ENCODE data around the gene CLDN15.
"Not testable (repeated sequence)": the region's sequence is repeated elsewhere in the genome, so short reads cannot be mapped to it uniquely, and the experiment has no call there.

The CLDN15 gene

DNA sequence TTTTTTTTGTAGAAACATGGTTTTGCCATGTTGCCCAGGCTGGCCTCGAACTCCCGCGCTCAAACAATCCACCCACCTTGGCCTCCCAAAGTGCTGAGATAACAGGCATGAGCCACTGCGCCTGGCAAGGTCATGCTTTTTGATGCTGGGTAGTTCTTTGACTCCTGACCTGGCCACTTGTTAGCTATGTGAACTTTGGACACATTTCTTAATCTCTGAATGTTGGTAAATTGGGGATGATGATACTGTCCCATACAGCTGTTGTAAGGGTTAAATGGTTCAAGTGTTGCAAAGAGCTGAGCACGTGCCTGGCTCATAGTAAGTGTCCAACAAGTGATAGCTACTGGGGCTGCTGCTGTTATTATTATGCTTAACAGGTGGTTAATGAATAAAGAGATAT, 17.3 kb downstream of the CLDN15 start:
- DNase-seq, result no peak

DNA sequence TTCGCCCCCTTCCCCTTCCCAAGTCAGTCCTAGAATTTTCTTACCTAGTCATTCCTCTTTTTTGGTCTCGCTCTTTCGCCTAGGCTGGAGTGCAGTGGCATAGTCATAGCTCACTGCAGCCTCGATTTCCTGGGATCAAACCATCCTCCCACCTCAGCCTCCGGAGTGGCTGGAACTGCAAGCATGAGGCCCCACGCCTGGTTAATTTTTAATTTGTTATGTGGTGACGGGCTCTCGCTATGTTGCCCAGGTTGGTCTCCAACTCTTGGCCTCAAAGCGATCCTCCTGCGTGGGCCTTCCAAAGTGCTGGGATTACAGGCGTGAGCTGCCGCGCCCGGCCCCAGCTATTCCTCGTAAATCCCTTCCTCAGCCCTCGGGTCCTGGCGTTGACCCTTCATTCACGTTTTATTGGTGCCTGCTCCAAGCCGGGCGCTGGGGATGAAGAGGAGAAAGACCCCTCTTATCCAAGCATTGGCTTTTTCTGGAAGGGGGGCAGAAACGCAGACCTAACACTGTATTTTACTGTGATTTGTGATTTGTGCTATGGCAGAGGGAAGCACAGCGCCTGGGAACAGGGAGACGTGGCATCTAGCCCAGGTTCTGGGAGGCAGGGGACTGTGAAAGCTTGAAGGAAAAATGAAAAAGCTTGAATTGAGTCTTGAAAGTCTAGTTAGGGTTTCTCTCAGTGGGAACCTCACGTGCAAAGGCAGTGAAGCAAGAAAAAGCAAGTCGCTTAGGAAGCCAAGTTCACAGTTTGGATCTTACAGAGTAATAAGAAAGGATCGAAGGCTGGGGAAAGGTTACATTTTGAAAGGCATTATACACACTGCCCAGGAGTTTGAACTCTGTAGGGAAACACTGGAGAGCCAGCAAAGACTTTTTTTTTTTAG, 19.1 kb downstream of the CLDN15 start:
- DNase-seq, result no peak

DNA sequence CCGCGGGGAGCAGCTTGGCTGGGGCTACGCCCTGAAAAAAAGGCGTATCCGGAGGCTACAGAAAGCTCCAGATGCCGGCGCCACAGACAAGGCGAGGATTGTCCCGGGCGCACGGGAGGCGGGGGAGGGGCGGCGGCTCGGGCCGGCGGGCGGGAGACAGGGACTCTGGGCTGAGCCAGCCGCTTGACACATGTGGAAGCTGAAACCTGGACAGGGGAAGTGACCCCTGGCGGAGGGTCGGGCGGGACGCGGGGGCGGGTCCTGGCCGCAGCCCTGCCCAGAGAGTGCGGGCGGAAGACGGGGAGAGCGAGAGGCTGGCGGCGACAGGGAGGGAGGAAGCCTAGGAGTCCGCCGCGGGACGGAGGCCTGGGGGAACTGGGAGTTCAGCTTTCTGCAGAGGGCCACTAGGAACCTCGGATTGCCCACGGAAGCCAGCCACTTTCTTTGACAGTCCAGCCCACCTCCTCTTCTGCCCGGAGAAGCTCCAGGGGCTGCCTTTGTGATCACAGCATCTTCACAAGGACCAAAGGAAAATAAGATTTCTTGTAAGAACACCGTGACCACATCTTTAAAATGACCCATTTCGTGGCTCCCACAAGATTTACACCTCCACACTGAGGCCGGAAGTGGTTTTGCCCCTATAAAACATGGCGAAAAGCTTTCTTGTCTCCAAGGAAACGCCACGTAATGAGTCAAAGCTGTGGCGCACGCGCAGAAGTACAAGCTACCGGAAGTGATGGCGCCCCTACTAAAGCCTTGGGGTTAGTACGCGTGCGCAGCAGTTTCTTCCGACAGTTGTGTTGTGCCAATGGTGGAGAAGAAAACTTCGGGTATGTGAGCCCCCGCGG, 20.0 kb downstream of the CLDN15 start, which contains the start of the genes PLOD3 and ZNHIT1:
PLOD3 (minus strand) TSS at position 194 of the 848 bp plus-strand sequence. CDS start 307 bp downstream, outside the sequence.
ZNHIT1 (plus strand) TSS at position 778 of the 848 bp plus-strand sequence; CDS start at position 809, 31 bp downstream.
- peak; percentile 98 for DNase-seq

DNA sequence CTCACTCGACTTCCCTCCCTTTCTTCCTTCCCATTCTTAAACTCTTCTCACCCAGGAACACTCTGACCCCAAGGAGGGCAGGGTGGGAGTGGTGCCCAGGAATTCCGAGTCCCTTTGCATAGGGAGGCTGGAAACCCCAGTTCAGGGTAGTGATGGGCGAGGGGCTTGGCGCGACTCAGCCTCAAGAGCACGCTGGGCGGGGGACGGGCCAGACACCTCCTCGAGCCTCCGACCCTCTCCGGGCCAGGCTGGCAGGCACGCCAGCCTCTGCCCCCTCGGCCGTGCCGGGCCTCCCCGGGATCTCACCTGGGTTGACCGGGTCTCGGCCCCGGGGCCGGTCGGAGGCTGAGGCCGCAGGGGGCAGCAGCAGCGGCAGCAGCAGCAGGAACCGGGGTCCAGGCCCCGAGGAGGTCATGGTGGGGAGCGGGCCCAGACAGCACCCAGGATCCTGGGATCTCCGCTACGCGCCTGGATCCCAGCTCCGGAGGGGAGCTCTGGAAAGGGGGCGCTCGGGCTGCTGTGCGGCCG, 20.7 kb downstream of the CLDN15 start:
- peak; percentile 16 for DNase-seq

DNA sequence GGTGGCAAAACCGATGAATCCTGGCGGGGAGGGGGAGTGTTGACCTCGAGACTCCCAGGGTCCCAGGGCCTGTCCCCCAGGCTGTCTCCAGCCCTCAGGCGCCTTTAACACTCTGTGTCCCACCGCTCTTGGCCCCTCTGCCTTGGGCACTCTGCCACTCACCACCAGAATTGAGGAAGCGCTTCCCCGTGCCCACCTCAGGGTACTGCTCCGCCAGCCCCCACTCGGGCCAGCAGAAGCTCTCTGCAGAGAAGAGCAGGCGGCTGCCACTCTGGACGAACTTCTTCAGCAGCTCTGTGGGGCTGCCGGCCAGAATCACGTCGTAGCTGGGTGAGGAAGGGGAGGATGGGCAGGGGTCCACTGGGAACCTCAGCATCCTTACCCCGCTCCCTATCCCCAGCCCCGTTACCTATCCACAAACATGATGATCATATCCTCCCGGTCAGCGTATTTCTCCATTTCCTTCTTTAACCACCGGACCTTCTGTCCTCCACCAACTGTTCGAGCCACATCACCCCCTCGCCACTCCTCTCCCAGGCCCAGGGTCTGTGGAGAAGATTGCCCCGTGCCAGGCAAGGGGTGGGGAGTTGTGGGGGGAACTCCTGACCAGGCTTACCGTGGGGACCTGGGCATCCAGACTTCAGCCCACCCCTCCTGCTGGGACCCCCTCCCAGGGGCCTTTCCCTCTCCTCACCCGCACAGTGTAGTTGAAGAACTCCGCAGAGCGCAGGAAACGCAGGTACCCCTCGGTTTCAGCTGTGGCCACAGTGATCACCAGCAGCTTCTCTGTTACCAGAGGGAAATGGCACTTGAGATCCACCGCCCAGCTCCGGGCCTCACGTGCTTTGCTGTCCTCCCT, 21.4 kb downstream of the CLDN15 start:
- no peak for DNase-seq

DNA sequence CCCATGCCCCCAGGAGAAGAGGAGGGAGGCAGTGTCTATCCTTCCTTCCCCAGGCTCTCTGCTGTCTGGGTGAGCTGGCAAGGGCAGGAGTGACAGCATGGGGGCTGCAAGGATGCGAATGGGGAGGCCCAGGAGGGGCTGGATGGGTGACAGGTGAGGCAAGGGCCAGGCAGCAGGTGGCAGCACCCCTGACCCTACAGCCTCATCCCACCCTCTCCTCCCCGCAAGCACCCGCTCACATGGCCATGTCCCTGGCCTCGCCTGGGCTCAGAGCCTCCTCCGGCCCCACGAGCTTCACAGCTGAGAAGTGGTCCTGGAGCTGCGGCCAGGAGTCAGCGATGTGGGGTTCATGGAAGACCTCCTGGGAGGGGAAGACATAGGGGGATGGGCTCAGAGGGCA, 25.6 kb downstream of the CLDN15 start:
- DNase-seq, result no peak

DNA sequence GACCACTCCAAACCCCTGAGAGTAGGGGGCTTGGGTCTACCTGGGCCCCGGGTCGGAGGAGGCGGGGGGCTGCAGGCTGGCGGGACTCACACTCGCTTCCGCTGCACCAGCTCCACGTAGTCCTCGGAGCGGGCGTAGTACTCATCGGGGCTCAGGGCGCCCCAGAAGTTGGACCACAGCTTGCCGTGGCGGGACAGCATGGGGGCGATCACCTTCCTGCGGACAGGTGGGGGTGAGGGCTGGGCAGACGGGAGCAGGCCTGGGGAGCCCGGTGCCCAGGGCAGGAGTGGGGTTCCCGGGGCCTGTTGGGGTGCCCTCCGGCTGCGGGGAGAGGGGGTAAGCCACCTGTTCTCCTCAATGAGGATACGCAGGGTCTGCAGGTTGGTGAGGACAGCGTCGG, 26.1 kb downstream of the CLDN15 start:
- DNase-seq, result no peak

DNA sequence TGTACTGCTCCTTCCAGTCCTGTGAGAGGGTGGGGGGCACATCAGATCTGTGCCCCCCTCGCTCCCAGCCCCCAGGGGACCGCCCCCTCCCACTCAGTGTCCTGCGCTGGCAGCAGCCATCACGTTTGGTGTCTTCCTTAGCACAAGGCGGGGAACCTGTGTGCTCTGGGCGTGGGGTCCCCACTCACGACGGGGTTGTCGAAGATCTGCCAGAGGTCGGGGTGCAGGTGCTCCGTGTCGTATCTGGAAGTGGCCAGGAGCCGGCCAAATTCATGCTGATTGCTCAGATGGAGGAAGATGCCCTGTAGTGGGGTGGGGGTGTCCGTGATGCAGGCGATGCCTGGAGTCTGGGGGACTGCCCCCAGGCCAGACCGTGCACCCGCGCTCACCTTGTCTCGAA, 27.5 kb downstream of the CLDN15 start:
- DNase-seq, result no peak

DNA sequence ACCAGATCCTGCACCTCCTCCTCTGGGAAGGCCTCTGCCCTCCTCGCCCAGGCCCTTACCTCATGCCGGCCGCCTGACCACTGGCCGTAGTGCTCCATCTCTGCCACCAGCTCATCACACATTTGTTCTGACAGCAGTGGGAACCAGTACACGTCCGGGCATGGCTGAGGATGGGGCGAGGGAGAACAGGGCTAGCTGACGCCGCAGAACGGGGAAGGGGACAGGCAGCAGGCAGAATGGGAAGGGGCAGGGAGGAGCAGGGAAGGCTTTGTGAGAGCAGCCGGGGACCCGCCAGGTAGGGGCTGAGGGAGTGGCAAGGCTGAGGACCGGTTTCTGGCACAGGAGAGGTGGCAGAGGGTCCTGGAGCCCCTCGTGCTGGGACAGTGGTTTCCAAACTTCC, 28.8 kb downstream of the CLDN15 start:
- DNase-seq, result no peak

DNA sequence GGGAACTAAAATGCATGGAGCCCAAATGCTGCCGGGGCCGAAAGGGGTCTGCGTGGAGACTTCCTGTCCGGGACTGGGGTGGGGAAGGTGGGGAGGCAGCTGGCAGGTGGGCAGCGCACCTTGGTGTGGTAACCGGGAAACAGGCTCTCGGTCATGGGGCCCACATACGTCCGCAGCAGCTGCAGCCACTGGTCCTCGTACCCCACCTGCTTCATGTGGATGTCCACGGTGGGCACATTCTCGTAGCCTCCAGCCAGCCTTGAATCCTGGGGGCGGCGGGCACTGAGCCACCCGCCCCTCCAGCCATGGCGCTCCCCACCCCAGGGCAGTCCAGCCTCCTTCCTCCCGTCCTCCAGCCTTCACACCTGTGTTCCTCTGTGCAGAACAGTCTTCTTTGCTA, 30.1 kb downstream of the CLDN15 start:
- DNase-seq, result no peak

DNA sequence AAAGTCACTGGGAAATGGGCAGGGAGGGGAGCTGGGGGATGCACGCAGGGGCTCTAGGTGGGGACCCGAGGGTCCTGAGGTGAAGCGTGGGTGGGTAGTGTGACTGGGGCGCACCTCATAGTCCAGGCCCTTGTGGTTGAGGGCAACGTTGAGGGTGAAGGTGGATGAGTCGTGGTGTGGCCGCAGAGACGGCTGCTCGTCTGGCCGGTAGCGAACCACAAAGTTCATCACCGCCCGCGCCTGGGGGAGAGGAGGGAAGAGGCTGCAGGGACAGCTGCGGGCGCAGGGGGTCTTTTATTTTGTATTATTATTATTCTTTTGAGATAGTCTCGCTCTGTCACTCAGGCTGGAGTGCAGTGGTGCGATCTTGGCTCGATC, 30.9 kb downstream of the CLDN15 start:
- DNase-seq, result no peak

DNA sequence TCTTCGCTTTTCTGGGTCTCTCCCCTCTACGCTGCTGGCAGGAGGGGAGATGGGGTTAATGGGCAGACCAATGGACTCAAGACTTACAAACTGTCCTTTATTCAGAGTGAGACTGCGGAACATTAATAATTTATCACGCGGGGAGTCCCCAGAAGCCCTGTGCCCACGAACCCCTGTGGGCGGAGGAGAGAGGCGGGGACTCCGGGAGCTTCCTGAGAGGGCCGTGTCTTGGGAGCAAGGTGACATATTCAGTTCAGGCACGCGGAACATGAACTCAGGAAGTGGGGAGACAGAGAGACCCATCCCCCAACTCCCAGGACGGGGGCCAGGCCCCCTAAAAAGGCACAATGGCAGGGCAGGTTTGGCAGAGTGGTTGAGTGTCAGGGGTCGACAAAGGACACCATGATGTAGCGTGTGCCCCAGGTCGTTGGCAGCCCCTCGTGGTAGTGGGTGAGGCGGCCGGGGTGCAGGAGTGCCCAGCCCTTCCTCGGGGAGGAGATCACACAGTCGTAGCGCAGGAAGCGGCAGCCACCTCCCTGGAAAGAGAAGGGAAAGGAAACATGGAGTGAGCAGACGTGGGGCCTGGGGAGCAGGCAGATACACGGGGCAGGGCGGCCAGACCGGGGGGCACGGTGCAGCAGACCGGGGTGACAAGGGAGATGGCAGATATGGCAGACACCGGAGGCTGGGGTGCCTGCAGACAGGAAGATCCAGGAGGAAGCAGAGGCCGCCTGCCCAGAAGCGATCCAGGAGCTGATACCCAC, 31.5 kb downstream of the CLDN15 start:
- DNase-seq, result no peak

DNA sequence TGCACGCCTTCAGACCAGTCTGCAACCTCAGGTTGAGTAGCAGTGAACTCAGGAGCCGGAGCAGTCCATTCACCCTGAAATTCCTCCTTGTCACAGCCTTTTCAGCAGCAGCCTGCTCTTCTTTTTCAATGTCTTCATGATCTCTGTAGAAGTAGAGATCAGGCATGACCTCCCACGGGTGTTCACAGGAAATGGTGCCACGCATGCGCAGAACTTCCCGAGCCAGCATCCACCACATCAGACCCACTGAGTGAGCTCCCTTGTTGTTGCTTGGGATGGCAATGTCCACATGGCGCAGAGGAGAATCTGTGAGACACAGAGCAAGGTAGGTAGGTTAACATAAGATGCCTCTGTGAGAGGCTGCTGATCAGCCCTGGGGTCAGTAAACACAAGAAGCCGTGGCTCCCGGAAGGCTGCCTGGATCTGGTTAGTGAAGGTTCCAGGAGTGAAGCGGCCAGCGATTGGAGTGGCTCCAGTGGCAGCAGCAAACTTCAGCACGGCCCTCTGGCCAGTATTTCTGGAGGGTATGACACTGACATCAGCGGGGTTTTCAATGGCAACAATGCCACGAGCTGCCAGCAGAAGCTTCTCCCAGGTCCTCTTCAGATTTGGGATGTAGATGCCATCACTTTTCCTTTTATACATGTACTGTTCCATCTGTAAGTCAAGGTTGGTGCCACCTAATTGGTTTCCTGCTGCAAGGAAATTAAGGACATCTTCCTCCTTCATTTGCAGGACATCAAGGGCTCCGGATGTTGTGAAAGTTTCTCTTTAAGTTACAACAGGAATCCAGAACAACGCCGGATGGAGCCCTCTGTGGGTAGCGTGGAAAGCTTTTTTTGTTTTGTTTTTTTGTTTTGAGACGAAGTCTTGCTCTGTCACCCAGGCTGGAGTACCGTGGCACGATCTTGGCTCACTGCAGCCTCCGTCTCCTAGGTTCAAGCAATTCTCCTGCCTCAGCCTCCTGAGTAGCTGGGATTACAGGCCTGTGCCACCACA, 33.6 kb downstream of the CLDN15 start:
- peak; percentile 34 for DNase-seq

DNA sequence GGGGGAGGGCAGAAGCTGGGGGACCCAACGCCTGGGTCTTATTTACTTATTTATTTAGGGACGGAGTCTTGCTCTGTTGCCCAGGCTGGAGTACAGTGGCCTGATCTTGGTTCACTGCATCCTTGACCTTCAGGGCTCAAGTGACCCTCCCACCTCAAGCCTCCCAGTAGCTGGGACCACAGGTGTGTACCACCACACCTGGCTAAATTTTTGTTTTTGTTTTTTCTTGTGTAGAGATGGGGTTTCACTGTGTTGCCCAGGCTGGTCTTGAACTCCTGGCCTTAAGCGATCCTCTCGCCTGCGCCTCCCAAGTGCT, 35.0 kb downstream of the CLDN15 start:
- no peak for DNase-seq

DNA sequence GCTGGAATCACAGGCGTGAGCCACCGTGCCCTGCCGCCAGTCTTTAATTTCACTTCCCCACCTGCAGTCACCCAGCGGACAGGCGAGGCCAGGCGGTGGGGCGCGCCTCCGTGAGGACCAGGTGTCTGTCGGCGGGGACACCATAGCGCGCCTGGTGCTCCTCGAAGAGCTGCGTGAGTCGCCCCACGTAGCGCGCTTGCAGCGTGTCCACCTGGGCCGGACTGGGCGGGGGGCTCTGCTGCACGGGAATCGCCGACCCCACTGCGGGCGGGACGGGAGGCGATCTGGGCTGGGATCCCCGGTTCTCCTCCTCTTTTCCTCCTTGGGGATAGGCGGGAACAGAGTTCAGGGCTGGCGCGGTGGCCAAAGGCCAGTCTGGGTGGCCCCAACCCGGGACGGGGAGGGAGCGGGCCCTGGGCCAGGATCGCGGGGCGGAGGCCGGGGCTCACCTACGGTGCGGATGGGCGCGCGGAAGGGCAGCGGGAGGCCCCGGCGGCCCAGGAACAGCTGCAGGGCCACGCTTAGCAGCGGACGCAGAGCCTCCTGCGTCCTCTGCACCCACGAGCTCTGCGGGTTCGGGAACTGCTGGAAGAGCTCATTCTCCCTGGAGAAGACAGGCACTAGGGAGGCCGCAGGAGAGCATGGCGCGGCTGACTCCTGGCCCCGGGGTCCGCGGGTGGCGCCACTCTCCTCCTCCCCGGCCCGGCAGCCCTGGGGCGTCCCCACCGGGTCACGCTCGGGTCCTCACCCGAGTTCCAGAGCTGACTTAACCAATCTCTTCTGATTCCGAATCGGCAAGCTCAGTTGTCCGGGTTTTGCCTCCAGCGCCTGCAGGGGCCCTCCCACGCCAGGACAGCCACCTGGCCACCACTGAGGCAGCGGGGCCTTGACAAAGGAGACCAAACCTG, 35.7 kb downstream of the CLDN15 start:
- no peak for DNase-seq

DNA sequence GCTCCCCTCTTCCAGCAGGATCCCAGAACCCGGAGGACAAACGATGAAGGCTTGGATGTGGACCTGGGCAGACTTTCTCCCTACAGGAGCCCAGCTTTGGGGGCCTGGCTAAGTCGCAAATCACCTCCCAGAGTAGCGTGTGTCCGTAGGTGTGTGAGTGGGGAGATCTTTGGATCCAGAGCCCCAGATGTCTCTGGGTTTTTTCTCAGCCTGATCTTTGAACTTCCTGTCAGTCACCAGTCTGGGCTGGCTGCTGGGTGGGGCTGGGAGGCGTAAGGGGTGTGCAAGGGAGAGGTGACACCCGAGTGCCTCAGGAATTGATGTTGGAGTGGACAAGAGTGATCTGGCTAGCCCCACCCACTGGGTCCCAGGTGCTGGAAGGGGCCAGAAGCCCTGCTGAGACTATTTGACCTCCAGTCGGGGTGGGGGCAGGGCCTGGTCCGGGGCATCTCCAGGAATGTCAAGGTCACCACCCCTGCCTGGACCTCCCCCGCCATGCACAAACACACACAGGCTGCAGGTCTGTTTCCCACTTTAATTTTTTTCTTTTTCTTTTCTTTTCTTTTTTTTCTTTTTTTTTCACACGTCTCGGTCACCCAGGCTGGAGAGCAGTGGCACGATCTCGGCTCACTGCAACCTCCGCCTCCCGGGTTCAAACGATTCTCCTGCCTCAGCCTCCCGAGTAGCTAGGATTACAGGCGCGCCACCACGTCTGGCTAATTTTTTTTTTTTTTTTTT, 36.6 kb downstream of the CLDN15 start, which contains the start of gene MOGAT3:
MOGAT3 (minus strand) TSS at position 175 of the 738 bp plus-strand sequence. CDS start 182 bp downstream, outside the sequence.
- DNase-seq, result no peak

DNA sequence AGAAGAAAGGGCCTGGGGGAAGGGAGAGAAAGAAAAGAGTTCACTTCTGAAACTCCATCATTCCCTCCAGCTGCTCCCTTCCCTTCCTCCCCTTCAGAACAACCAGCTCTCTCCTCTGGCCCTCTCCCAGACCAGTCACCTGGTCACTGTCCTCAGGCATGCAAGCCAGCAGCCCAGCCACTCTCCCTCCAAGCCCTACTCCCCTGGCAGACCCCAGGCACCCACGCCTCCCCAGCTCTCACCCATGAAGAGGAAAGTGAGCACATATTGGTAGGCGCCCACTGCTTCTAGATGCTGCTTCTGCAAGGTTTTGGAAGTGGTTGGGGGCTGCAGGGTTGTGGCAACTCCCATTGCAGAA, 37.1 kb downstream of the CLDN15 start:
- DNase-seq, result no peak

DNA sequence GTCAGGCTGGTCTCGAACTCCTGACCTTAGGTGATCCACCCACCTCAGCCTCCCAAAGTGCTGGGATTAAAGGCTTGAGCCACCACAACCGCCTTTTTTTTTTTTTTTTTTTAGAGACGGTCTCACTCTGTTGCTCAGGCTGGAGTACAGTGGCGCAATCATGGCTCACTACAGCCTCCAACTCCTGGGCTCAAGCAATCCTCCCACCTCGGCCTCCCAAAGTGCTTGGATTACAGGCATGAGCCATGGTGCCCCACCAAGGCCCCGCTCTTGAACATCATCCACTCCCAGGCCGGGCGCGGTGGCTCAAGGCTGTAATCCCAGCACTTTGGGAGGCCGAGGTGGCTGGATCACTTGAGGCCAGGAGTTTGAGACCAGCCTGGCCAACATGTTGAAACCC, 38.1 kb downstream of the CLDN15 start:
- DNase-seq, result not testable (repeated sequence)
